Mesenchymal stem cell (in vitro differentiated cells and primary cell): ENCODE results near the gene LGALS12.

Source experiments
- DNase-seq: peaks from one replicate; pipeline ENCODE4 v3.0.0-alpha.2; 2013
- H2AFZ ChIP-seq: one replicate; pipeline ENCODE4 v1.6.1; 2013; ENCODE audit warnings: low read depth, mild to moderate bottlenecking, control low read depth, inconsistent platforms, low read length, moderate library complexity
- H2AK5ac ChIP-seq: 2 replicates; pipeline ENCODE4 v1.6.1; 2013; ENCODE audit warnings: low read length, moderate library complexity, mild to moderate bottlenecking, inconsistent platforms; ENCODE audit not compliant: severe bottlenecking
- H2BK120ac ChIP-seq: one replicate; pipeline ENCODE4 v1.6.1; 2013; ENCODE audit warnings: low read depth, mild to moderate bottlenecking, inconsistent platforms, low read length, moderate library complexity
- H2BK12ac ChIP-seq, 2 experiments: one replicate each; pipeline ENCODE4 v1.6.1; 2013; ENCODE audit warnings: inconsistent platforms in 2 of 2, low read length in 2 of 2, mild to moderate bottlenecking in 2 of 2, moderate library complexity in 2 of 2, control low read depth in 1 of 2
- H2BK15ac ChIP-seq: one replicate; pipeline ENCODE4 v1.6.1; 2013; ENCODE audit warnings: mild to moderate bottlenecking, low read depth, inconsistent platforms; ENCODE audit not compliant: poor library complexity, severe bottlenecking
- H2BK5ac ChIP-seq: 2 replicates; pipeline ENCODE4 v1.6.1; 2013; ENCODE audit warnings: low read depth, mild to moderate bottlenecking, low read length, control low read depth, inconsistent platforms; ENCODE audit not compliant: poor library complexity, severe bottlenecking
- H3K14ac ChIP-seq, 2 experiments: one replicate each; pipeline ENCODE4 v1.6.1; 2013; ENCODE audit warnings: inconsistent platforms in 2 of 2, low read length in 2 of 2, control low read depth in 1 of 2, mild to moderate bottlenecking in 1 of 2, moderate library complexity in 1 of 2
- H3K18ac ChIP-seq, 2 experiments: one replicate each; pipeline ENCODE4 v1.6.1; 2013; ENCODE audit warnings: inconsistent platforms in 2 of 2, low read length in 2 of 2, control low read depth in 1 of 2, low read depth in 1 of 2, mild to moderate bottlenecking in 1 of 2
- H3K23ac ChIP-seq, 2 experiments: one replicate each; pipeline ENCODE4 v1.6.1; 2013; ENCODE audit warnings: inconsistent platforms in 2 of 2, low read length in 2 of 2, mild to moderate bottlenecking in 2 of 2, moderate library complexity in 2 of 2, control low read depth in 1 of 2
- H3K27ac ChIP-seq: 2 replicates; pipeline ENCODE4 v1.5.1; 2013; ENCODE audit warnings: mild to moderate bottlenecking, moderate library complexity, low read length, control low read depth, inconsistent platforms; ENCODE audit not compliant: poor library complexity, severe bottlenecking
- H3K27me3 ChIP-seq, 2 experiments: 2 replicates each; pipeline versions ENCODE4 v1.6.1 to v1.7.0; 2013; ENCODE audit warnings: low read length in 2 of 2, mild to moderate bottlenecking in 2 of 2, moderate library complexity in 2 of 2, control low read depth in 1 of 2, inconsistent platforms in 1 of 2; ENCODE audit not compliant: control insufficient read depth in 1 of 2, insufficient read depth in 1 of 2
- H3K36me3 ChIP-seq, 2 experiments: 2 replicates each; pipeline versions ENCODE4 v1.6.1 to v1.7.0; 2013; ENCODE audit warnings: low read length in 2 of 2, control low read depth in 1 of 2, inconsistent platforms in 1 of 2, low read depth in 1 of 2, mild to moderate bottlenecking in 1 of 2; ENCODE audit not compliant: insufficient read depth in 2 of 2, control insufficient read depth in 1 of 2
- H3K4ac ChIP-seq, 2 experiments: one replicate each; pipeline ENCODE4 v1.6.1; 2013; ENCODE audit warnings: inconsistent platforms in 2 of 2, low read length in 2 of 2, mild to moderate bottlenecking in 2 of 2, moderate library complexity in 2 of 2, control low read depth in 1 of 2, low read depth in 1 of 2
- H3K4me1 ChIP-seq: 2 replicates; pipeline ENCODE4 v1.6.1; 2013; ENCODE audit warnings: low read depth, low read length, control low read depth; ENCODE audit not compliant: control insufficient read depth, insufficient read depth
- H3K4me2 ChIP-seq: 2 replicates; pipeline ENCODE4 v1.6.1; 2013; ENCODE audit warnings: low read length, mild to moderate bottlenecking, inconsistent platforms; ENCODE audit not compliant: poor library complexity, severe bottlenecking
- H3K4me3 ChIP-seq, 2 experiments: 2 replicates each; pipeline versions ENCODE4 v1.5.1 to v1.7.0; 2013; ENCODE audit warnings: low read length in 2 of 2, mild to moderate bottlenecking in 2 of 2, control low read depth in 1 of 2, low read depth in 1 of 2; ENCODE audit not compliant: insufficient read depth in 1 of 2
- H3K79me1 ChIP-seq: replicated peaks from 2 replicates; pipeline ENCODE4 v1.6.1; 2013; ENCODE audit warnings: mild to moderate bottlenecking, control low read depth, low read length, inconsistent platforms; ENCODE audit not compliant: poor library complexity, severe bottlenecking
- H3K9ac ChIP-seq: 2 replicates; pipeline ENCODE4 v1.7.0; 2013; ENCODE audit warnings: mild to moderate bottlenecking, low read length, moderate library complexity
- H3K9me3 ChIP-seq: 2 replicates; pipeline ENCODE4 v1.7.0; 2013; ENCODE audit warnings: mild to moderate bottlenecking, low read length; ENCODE audit not compliant: control insufficient read depth
- H4K8ac ChIP-seq: one replicate; pipeline ENCODE4 v1.6.1; 2013; ENCODE audit warnings: inconsistent platforms, mild to moderate bottlenecking, low read length, moderate library complexity
- H4K91ac ChIP-seq: one replicate; pipeline ENCODE4 v1.6.1; 2013; ENCODE audit warnings: mild to moderate bottlenecking, low read length, inconsistent platforms
- WGBS: methylation state at CpG from one replicate; pipeline ENCODE4 v1.1.7; 2013; ENCODE audit warnings: mixed read lengths; 5-methylcytosine and 5-hydroxymethylcytosine counted together

Gene LGALS12

GRCh38 chr11:63491240-63491587, 14.7 kb upstream of the LGALS12 start:
- H3K79me1 ChIP-seq, result no peaks in the 10 kb centered on the region
- no peaks in the 10 kb centered on the region for H3K36me3 ChIP-seq
- DNase-seq, result no peak
- WGBS, result 2% methylated on average over 12 of the region's 13 CpGs
- no peak overlapping the region for H2BK12ac ChIP-seq
- no peak overlapping the region for H3K4ac ChIP-seq
- H4K91ac ChIP-seq, result no peak overlapping the region
- peaks cover 2% of the 10 kb centered on the region for H3K9me3 ChIP-seq
- H3K18ac ChIP-seq, result no peak overlapping the region
- H2AFZ ChIP-seq, result peak overlapping the region; percentile 53
- H2BK120ac ChIP-seq, result no peak overlapping the region
- H2BK5ac ChIP-seq, result peak overlapping the region; percentile 73
- no peak overlapping the region for H3K23ac ChIP-seq
- H2BK15ac ChIP-seq, result no peak overlapping the region
- H3K9ac ChIP-seq, result peak overlapping the region; percentile 76
- H3K4me1 ChIP-seq, result peaks cover 11% of the 10 kb centered on the region
- no peak overlapping the region for H2AK5ac ChIP-seq
- no peak overlapping the region for H3K14ac ChIP-seq
- no peak overlapping the region for H4K8ac ChIP-seq
- no peak overlapping the region for H3K27ac ChIP-seq
- H3K27me3 ChIP-seq, result no peaks in the 10 kb centered on the region
- H3K4me2 ChIP-seq, result peak overlapping the region; percentile 94
- H3K4me3 ChIP-seq, result peak overlapping the region; percentile 58 to 74

- Histone ChIP-seq H4K91ac (no peak overlapping the region), H2AK5ac (no peak overlapping the region), H3K23ac (no peak overlapping the region), H3K4me1 (peaks cover 11% of the 10 kb centered on the region), H3K18ac (no peak overlapping the region), H2BK12ac (no peak overlapping the region), H2BK120ac (no peak overlapping the region), H3K4me2 (peak overlapping the region; percentile 94), H3K79me1 (no peaks in the 10 kb centered on the region), H3K36me3 (no peaks in the 10 kb centered on the region), H2AFZ (no peak overlapping the region), H4K8ac (no peak overlapping the region), H2BK5ac (no peak overlapping the region), H3K9ac (peak overlapping the region; percentile 76), H3K4me3 (peak overlapping the region in 1 of 2 experiments; percentile 74), H3K27ac (no peak overlapping the region), H2BK15ac (no peak overlapping the region), H3K27me3 (no peaks in the 10 kb centered on the region), H3K9me3 (no peaks in the 10 kb centered on the region), H3K14ac (no peak overlapping the region), H3K4ac (no peak overlapping the region)
- WGBS, result 50% methylated on average over 9 of the region's 11 CpGs
- DNase-seq, result no peak
Observed at GRCh38 chr11:63491636-63492372, 14.1 kb upstream of the LGALS12 start.

- H3K4me2 ChIP-seq, result no peak overlapping the region
- peaks cover 2% of the 10 kb centered on the region for H3K9me3 ChIP-seq
- H2AK5ac ChIP-seq, result no peak overlapping the region
- H3K9ac ChIP-seq, result no peak overlapping the region
- no CpG with 5 or more reads among the region's 1 CpG for WGBS
- H3K18ac ChIP-seq, result no peak overlapping the region
- no peak overlapping the region for H3K23ac ChIP-seq
- no peak overlapping the region for H2BK15ac ChIP-seq
- no peak overlapping the region for H3K27ac ChIP-seq
- H3K27me3 ChIP-seq, result no peaks in the 10 kb centered on the region
- DNase-seq, result no peak
- H3K4me3 ChIP-seq, result no peak overlapping the region
- H3K4ac ChIP-seq, result no peak overlapping the region
- no peak overlapping the region for H2BK12ac ChIP-seq
- no peaks in the 10 kb centered on the region for H3K79me1 ChIP-seq
- H4K91ac ChIP-seq, result no peak overlapping the region
- no peaks in the 10 kb centered on the region for H3K36me3 ChIP-seq
- no peak overlapping the region for H2BK120ac ChIP-seq
- H4K8ac ChIP-seq, result no peak overlapping the region
- no peak overlapping the region for H2AFZ ChIP-seq
- H3K4me1 ChIP-seq, result peaks cover 11% of the 10 kb centered on the region
- H2BK5ac ChIP-seq, result no peak overlapping the region
- no peak overlapping the region for H3K14ac ChIP-seq
Observed at GRCh38 chr11:63492441-63492840, 13.4 kb upstream of the LGALS12 start.

- Histone ChIP-seq H3K23ac (no peak overlapping the region), H2AK5ac (no peak overlapping the region), H3K27ac (no peak overlapping the region), H2BK5ac (no peak overlapping the region), H3K4me3 (no peak overlapping the region), H3K4ac (no peak overlapping the region), H4K91ac (no peak overlapping the region), H4K8ac (no peak overlapping the region), H2BK12ac (no peak overlapping the region), H2AFZ (no peak overlapping the region), H3K9me3 (peaks cover 8% of the 10 kb centered on the region), H3K79me1 (no peaks in the 10 kb centered on the region), H3K27me3 (no peaks in the 10 kb centered on the region), H3K9ac (no peak overlapping the region), H3K4me2 (no peak overlapping the region), H3K36me3 (no peaks in the 10 kb centered on the region), H2BK120ac (no peak overlapping the region), H3K4me1 (peaks cover 11% of the 10 kb centered on the region), H3K18ac (no peak overlapping the region), H3K14ac (no peak overlapping the region), H2BK15ac (no peak overlapping the region)
- no CpG with 5 or more reads among the region's 1 CpG for WGBS
- no peak for DNase-seq
Observed at GRCh38 chr11:63493127-63493526, 12.8 kb upstream of the LGALS12 start.
